Measurements from ENCODE around the gene C6orf132.
A peak's percentile ranks its signal among the peaks of the same experiment; 100 is the strongest.
"Not testable (repeated sequence)": the region's sequence is repeated elsewhere in the genome, so short reads cannot be mapped to it uniquely, and the experiment has no call there.

C6orf132 gene

GRCh38 chr6:42179261-42179944 lies 37.0 kb upstream of the C6orf132 start:
- no peak overlapping the region for H3K4me3 ChIP-seq (ENCODE audit: low read length)
- no peak for TF ChIP-seq CTCF (conservative IDR thresholded peaks at IDR 0.05; ENCODE audit: low read length)
- no peak for DNase-seq (ENCODE audit: low read depth)

- no peak for TF ChIP-seq CTCF (conservative IDR thresholded peaks at IDR 0.05; ENCODE audit: low read length)
- H3K4me3 ChIP-seq (ENCODE audit: low read length) = no peak overlapping the region
- no peak for DNase-seq (ENCODE audit: low read depth)
These were observed 35.3 kb upstream of the C6orf132 start for GRCh38 chr6:42177514-42178364.

GRCh38 chr6:42176981-42177380 lies 34.6 kb upstream of the C6orf132 start:
- no peak for TF ChIP-seq CTCF (conservative IDR thresholded peaks at IDR 0.05; ENCODE audit: low read length)
- H3K4me3 ChIP-seq (ENCODE audit: low read length) = no peak overlapping the region
- no peak for DNase-seq (ENCODE audit: low read depth)

GRCh38 chr6:42175860-42176259 lies 33.4 kb upstream of the C6orf132 start:
- no peak for DNase-seq (ENCODE audit: low read depth)
- no peak overlapping the region for H3K4me3 ChIP-seq (ENCODE audit: low read length)
- peak; percentile 20 for TF ChIP-seq CTCF (conservative IDR thresholded peaks at IDR 0.05; ENCODE audit: low read length)

- TF ChIP-seq CTCF (conservative IDR thresholded peaks at IDR 0.05; ENCODE audit: low read length) = no peak
- no peak within 1 kb of the TSS for H3K4me3 ChIP-seq (ENCODE audit: low read length)
- no peak for DNase-seq (ENCODE audit: low read depth)
These were observed 30.7 kb upstream of the C6orf132 start, which contains the start of gene GUCA1A for GRCh38 chr6:42173101-42173500. GUCA1A (plus strand) TSS chr6:42173364; CDS start chr6:42173614, 250 bp downstream.

- no peak for TF ChIP-seq CTCF (conservative IDR thresholded peaks at IDR 0.05; ENCODE audit: low read length)
- DNase-seq (ENCODE audit: low read depth) = no peak
- no peak overlapping the region for H3K4me3 ChIP-seq (ENCODE audit: low read length)
These were observed 29.6 kb upstream of the C6orf132 start for GRCh38 chr6:42171813-42172581.

GRCh38 chr6:42169780-42170179 lies 27.4 kb upstream of the C6orf132 start:
- not testable (repeated sequence) for DNase-seq (ENCODE audit: low read depth); H3K4me3 ChIP-seq (ENCODE audit: low read length)
